Measurements from ENCODE around the gene CDSN.

GRCh38 chr6:31092769-31093505, 27.3 kb downstream of the CDSN start:
- no peak for TF ChIP-seq CTCF (IDR thresholded peaks at IDR 0.05)
- TF ChIP-seq POLR2A (IDR thresholded peaks at IDR 0.05; ENCODE audit: low read depth): no peak
- no peak for TF ChIP-seq EP300 (IDR thresholded peaks at IDR 0.05)

Measured in esophagus muscularis mucosa (tissue), 4 donors.